HG02759 (cell line): Measurements from ENCODE around the gene ASXL2.

ENCODE experiments used
- ATAC-seq: cut with Tn5 transposase; IDR thresholded peaks from one replicate; pipeline ENCODE4 v1.9.1; 2021; ENCODE audit warnings: mild to moderate bottlenecking, moderate library complexity; ENCODE audit not compliant: unreplicated experiment

The ASXL2 gene

GRCh38 chr2:25698752-25699151, 179.5 kb downstream of the ASXL2 start:
- no peak for ATAC-seq

DNA sequence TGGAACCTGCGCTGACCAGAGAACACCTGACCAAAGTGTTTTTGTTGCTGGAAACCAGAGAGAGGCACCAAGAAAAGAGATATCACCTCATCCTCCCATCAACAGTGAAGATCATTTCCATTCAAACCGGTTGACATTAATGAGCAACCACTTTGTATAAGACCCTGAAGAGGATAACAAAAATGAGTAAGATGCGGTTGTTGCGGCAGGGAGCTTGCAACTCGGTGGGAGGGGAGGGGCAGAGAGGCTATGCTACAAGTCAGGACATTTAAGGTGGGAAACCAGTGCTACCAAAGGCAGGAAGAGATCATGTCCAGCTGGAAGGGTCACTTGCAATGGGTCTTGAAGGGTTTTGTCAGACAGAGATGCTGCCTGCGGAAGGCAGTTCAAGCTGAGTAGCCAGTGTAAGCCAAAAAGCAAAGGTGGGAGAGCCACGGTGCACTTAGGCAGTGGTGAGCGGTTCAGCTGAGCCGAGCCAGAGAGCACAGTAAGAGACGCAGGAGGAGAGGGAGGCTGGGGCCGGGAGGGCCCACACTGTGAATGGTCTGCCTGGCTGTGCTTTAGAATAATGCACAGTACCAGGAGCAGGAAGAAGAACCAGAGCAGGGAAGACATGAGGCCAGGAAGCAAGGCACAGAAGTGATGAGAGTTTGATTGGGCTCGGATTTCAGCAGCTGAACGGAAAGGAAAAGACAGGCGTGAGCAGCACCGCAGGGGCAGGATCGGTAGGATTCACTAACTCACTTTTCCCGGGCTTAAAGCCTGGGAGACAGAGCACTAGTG, 180.5 kb downstream of the ASXL2 start:
- ATAC-seq = no peak

DNA sequence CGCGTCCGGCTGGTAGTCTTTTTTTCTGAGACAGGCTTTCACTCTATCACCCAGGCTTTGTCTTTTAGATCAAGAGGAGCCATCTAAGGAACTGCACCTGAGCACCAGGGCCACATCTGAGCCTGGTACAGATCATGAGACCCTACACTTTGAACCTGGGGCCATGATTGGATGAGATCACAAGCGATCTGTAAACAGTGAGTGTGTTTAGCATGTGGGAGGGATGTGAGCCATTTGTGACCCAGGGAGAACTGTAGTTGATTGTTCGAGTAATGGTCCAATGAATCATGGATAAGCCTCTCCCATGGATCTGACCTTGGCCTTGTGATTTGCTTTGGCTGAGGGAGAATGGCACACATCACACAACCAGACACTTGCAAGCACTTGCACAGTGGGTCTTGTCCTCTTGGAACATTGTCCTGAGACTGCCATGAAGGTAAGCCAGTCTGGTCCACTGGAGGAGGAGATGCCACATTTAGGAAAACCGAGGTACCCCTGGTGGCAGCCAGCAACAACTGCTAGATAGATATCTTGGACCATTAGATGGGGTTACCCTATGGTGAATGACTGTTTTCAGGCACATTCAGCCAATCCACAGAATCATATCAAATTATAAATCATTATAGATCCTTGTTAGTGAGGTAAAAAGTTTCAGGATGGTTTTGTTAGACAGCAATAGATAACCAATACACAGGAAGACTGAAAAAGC, 185.4 kb downstream of the ASXL2 start:
- ATAC-seq = no peak

- no peak for ATAC-seq
Observed at GRCh38 chr2:25692143-25692542, 186.1 kb downstream of the ASXL2 start.

GRCh38 chr2:25690058-25690457, 188.2 kb downstream of the ASXL2 start:
- ATAC-seq = no peak

DNA sequence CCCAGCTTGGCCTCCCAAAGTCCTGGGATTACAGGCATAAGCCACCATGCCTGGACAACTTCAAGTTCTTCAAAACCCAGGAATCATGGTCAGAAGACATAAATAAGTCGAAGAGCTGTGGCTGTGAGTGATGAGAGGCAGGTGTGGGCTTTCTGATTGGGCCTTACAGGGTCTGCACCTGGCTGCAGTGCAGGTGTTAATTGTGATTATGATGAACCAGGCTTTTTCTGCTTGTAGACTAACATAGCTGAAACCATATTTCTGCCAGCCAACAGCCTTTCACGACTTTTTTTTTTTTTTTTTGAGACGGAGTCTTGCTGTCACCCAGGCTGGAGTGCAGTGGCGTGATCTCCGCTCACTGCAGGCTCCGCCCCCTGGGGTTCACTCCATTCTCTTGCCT, 190.1 kb downstream of the ASXL2 start:
- no peak for ATAC-seq

DNA sequence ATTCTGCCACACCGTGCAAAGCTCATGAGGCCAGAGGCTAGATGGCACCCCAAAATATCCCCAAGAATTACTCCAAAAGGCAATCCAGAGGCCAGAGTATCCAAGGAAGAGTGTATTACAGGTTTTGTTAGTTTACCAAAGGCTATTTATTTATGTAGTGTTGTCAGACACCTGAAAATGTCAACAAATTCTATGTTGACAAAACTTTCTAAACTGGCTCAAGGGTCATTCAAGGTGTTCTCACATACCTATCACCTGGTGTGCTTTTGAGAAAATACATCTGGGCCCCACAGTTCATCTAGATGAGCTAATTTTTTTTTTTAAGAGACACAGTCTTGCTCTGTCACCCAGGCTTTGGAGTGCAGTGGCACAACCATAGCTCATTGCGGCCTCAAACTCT, 192.5 kb downstream of the ASXL2 start:
- no peak for ATAC-seq

DNA sequence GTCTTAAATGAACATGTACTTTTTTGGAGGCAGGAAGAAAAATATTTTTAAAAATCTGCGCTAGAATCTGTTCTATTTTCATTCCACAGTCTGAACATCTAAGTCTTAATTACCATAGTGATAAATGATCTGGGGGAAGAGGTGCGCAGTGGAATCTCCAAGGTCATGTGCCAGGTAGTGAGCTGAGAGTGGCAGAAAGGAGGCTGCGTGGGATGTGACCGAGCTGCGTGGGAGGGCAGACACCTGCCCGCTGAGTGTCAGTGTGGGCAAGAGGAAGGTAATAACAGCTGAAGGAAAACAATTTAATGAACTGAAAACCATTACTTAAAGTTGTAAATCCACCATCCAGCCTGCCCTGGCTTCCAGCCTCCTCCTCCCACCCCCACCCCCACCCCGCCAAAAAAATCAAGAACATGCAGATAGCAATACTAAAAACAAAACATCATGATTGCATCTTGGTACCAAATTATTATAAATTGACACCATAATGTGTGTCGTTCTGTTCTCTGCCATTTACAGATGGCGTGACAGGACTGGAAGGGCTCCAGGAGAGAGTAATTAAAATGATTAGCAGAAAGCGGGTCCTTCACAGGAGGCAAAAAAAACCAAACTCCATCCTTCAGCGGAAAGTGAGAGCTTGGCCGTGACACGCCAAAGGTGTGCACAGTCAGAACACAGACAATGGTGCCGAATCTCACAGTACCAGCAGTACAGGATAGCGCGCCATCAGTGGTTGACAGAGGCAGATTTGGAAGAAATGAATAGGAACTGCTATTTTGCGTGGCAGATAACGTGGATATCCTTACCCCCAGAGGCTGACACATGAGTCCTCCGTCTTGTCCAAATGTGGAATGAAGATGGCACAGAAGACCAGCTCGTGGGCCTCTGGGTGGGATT, 193.5 kb downstream of the ASXL2 start:
- ATAC-seq = no peak
